Activated CD4-positive, CD25-positive, alpha-beta regulatory T cell treated with anti-CD3 and anti-CD28 coated beads, Interleukin-2, amount 50 U/mL, for 72 hours (primary cell): ENCODE measurements around the gene SCAF11.

Experiments used
- DNase-seq: peaks from one replicate; pipeline ENCODE4 v3.0.0; 2021

The SCAF11 gene

DNA sequence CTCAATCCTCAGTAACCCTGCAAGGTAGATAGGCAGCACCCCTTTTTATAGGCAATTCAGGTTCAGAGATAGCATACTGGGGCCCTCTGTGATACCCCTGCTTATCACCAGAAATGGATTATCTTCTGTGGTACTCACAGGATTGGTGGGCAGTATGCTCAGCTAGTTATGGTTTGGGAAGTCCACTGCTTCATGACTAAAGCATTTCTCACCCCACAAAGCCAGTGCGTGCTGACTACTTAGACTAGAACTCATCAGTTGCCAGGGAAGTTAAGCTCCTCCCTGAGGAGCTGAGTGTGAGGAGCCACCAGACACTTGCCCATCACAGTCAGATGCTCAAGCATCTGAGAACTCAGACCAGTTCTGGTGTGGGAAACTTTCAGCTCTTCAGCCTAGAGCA lies 76.3 kb downstream of the SCAF11 start:
- DNase-seq: no peak

DNA sequence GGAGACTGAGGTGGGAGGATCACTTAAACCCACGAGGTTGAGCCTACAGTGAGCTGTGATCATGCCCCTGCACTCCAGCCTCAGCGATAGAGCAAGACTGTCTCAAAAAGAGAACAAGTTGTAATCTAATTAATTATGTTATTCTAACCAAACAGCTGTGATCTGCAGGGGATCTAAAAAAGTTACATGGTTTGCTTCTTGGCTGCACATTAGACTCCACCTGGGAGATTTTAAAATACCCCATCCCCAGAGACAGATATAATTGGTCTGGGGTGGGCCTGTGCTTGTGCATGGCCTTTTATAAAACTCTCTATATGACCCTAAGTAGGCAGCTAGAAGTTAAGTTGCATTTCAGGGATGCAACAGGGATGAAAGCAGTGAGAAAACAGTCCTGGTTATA lies 76.7 kb downstream of the SCAF11 start:
- DNase-seq: no peak

DNA sequence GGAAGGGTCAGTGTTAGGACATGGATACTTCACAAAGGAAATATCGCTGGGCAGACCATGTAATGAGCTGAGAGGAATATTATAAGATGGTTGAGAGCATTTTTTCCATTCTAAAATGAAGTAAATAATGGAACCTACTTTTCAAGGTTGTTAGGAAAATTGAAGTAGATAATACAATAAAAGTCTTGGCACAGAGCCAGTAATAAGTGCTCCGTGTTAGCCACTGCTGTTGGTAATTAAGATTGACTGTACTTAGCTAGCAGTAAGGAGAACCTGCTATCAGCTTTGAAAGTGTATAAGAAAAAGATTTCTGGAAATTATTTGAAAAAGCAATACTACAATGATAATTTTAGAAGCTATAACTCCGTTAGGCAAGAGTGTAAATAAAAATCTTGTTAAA lies 77.6 kb downstream of the SCAF11 start:
- DNase-seq: no peak

DNA sequence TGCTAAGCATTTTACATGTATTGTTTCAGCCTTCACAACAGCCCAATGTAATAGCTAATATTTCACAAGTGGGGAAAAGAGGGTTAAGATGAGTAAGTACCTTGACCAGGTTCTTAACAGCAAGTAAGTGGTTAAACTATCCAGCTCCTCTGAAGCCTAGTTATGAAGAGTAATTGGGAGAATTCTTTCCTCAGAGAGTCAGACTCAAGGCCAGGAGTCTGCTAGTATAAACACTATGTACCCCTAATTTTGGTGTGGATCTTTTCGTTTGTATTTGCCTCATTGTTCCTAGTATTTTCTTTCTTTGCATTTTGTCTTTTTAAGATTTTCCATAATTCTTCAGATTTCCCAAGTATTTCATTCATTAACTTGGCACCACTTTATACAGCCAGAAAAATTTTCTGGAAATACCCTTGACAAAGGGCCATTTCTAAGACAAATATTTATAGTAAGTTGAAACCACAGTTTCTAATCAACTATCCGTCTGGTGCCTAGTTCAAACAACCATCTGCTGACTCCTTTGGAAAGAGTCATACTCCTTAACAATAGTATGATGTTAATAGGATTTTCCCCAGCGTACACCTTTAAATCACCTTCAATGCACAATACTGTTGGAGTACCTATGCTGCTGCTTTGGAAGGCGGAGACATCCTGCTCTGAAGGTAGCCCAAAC lies 81.2 kb downstream of the SCAF11 start:
- no peak for DNase-seq

DNA sequence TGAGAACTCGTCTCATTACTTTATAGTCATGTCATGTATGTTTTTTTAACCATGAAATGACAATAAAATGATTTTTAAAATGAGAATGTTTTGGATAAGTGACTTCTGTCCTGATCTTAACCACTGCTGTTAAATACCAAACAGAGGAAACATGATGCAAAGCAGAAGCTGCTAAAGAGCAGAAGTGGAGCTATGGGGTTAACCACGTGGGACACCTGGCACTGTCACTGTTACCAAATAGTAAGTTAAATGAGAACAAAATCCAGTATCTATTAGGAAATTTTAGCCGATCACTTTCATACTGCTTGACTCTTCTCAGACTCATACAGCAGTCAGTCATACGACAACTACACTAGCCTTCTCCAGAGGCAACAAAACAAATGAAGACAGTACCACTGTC lies 82.4 kb downstream of the SCAF11 start:
- no peak for DNase-seq

DNA sequence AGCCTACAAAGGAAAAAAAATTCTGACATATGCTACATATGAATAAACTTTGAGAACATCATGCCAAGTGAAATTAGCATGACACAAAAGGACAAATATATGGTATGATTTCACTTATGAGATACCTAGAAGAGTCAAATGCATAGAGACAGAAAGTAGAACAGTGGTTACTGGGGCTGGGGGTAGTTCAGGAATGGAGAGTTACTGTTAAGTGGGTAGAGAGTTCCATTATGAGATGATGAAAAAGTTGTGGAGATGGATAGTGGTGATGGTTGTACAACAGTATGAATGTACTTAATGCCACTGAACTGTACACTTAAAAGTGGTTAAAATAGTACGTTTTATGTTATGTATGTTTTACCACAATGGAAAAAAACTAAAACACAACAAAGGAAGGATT lies 92.3 kb downstream of the SCAF11 start:
- DNase-seq: no peak

DNA sequence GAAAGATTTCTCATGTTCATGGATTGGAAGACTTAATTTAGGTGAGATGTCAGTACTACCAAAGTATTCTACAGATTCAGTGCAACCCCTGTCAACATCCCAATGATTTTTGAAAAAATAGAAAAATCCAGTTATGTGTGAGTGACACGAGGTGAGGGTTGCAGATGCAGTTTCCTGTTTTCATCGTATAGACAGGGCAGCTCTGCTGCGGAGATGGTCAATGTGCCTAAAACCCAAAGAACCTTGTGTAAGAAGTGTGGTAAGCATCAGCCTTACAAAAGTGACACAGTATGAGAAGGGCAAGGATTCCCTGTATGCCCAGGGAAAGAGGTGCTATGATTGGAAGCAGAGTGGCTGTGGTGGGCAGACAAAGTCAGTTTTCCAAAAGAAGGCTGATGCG lies 94.4 kb downstream of the SCAF11 start:
- DNase-seq: no peak

DNA sequence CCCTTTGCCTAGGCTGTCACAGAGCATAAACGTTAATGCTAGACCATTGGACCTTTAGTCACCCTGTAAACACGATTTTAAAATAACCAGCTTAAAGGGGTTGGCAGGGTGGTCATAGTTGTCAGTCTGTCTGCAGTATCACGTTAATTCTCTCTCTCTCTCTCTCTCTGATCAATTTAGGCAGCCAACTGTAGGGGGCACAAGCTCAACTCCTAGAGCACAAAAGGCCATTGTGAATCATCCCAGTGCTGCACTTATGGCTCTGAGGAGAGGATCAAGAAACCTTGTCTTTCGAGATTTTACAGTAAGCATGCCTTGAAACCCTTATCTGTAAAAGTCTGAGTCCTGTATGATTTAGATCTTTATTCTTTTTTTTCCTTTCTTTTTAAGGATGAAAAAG lies 97.1 kb downstream of the SCAF11 start:
- DNase-seq: no peak

DNA sequence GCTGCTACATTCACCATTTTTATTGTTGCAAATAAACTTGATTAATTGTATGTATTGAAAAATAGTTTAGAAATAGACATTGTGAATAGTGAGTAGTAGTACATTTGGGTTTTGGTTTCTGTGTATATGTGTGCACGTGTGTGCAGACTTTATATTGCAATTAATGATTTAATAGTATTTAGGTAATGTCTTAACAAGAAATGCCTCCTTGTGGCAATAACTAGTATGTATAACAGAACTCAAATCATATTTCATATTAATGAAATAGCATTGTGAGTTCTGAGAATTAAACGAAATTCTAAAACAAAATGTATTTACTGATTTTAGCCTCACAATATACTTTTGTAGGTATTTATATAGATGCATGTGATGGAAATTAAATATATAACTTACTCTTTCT lies 100.1 kb downstream of the SCAF11 start:
- no peak for DNase-seq

DNA sequence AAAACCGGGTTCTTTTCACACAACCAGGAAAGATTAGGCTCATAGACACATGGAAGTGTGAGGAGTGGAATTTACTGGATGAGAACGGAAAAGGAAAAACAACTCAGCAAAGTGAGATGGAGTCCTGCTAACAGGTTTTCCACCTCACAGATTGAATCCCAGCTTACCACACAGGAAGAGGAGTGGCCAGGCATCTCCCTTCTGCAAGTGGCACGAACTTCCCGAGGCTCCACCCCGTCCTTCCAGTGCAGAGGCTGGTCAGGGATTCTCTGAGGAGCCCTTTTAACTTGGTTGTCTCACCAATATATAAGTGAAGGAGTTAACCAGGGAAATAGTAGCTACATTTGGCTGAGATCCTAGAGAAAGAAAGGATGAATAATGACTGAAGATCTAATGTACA lies 102.8 kb downstream of the SCAF11 start:
- DNase-seq: no peak

DNA sequence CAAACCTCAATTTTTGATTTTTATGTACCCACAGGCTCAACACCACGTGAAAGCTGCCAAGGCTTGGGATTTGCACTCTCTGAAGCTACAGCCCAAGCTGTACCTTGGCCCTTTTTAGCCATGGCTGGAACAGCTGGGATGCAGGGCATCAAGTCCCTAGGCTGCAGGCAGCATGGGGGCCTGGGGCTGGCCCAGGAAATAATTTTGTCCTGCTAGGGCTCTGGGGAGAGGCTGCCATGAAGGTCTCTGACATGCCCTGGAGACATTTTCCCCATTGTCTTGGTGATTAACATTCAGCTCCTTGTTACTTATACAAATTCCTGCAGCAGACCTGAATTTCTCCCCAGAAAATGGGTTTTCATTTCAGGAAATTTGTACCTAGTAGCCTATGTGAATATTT lies 103.7 kb downstream of the SCAF11 start:
- DNase-seq: no peak

DNA sequence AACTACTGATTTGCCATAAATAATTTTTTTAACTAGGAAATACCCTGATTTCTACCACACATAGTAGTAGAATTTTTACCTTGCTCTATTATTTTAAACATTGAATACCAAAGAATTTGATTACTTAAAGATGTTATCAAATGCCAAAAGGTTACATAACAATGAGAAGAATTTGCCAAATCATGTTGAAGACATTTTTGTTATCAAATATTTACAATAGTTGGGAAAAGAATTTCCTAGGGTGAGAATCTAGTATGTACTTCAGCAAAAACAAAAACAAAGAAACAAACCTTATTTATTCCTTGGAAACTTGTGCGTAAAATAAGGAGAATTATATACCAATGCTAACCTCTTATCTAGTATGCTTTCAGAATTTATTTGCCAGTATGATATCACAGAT lies 107.2 kb downstream of the SCAF11 start:
- no peak for DNase-seq

DNA sequence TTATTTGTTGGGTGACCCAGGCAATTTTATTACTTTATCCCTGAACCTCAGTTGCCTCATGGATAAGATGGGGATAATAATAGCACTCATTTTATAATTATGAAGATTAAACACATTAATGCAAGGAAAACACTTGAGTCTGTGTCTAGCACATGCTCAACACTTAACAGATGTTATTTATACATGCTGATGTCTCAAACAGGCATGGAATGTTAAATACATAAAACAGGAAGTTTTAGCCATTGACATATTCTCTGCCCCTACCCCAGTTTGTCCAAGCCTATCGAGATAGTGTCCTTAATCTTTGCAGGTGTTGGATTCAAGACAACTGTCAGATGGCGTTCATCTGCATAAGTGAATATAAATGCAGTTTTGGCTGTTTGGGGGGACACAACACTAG lies 109.8 kb downstream of the SCAF11 start:
- no peak for DNase-seq

DNA sequence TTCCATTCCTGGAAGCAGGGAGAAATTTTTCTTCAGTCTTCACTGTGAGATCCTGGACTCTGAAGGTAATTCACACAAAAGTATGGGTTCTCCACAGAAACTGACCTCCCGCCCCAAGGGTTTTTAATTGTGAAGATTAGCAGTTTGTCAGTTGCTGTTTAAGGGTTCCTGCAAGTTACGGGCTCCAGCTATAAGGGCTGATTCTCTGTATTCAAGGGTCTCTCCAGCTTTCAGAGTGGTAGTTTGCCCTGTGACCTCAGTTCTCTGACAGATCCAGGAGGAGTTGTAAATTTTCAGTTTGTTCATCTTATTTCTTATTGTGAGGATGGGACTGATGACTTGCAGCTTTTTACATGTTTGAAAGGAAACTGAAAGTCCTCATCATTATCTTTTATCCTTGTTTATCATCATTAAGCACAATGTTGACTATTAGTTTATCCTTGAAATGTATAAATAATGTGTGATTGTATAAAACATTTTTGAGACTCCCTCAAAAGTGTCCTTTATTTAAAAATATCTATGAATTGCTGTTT lies 110.9 kb downstream of the SCAF11 start:
- no peak for DNase-seq

DNA sequence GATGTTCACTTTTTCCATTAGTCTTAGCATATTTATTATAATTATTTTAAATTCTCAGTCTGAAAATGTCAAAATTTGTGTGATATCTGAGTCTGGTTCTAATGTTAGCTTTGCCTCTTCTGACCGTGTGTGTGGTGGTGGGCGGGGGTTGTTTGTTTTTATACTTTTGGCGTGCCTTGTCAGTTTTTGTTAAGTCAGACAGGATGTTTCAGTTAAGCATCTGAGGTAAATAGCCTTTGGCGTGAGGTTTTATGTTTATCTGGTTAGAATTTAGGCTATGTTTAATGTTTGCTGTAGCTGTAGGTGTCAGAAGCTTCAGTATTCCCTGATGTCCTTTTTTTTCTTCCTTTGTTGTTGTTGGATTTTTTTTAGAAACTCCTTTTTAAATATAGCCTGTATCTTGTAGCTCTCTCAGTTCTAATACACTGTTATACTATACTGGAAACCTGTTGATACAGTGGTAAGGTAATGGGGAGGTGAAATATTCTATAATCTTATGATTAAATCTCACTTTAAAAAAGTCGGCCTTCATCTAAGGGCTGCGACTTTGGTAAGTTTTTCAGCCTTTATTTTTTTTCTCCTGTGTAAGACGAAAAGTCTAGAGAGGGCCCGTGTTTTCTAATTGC lies 111.6 kb downstream of the SCAF11 start:
- no peak for DNase-seq

DNA sequence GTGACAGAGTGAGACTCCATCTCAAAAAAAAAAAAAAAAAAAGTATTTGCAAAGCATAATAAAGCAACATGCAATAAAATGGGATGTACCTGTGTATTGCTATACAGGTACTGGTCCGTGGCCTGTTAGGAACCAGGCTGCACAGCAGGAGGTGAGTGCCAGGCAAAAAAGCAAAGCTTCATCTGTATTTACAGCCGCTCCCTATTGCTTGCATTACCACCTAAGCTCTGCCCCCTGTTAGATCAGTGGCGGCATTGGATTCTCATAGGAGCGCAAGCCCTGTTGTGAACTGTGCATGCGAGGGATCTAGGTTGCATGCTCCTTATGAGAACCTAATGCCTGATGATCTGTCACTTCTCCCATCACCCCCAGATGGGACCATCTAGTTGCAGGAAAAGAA lies 113.3 kb downstream of the SCAF11 start:
- no peak for DNase-seq

DNA sequence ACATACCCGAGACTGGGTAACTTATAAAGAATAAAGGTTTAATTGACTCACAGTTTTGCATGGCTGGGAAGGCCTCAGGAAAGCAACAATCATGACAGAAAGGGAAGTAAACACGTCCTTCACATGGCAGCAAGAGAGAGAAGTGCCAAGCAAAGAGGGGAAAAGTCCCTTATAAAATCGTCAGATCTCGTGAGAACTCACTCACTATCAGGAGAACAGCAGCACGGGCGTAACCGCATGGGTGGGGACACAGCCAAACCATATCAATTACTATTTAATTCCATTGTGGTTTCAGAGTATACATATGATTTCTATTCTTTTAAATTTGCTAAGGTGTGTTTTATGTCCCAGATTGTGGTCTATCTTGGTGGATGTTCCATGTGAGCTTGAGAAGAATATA lies 117.9 kb downstream of the SCAF11 start:
- DNase-seq: no peak
